ENCODE measurements around the gene CHRNB1.
A peak's percentile ranks its signal among the peaks of the same experiment; 100 is the strongest.

Gene CHRNB1

DNA sequence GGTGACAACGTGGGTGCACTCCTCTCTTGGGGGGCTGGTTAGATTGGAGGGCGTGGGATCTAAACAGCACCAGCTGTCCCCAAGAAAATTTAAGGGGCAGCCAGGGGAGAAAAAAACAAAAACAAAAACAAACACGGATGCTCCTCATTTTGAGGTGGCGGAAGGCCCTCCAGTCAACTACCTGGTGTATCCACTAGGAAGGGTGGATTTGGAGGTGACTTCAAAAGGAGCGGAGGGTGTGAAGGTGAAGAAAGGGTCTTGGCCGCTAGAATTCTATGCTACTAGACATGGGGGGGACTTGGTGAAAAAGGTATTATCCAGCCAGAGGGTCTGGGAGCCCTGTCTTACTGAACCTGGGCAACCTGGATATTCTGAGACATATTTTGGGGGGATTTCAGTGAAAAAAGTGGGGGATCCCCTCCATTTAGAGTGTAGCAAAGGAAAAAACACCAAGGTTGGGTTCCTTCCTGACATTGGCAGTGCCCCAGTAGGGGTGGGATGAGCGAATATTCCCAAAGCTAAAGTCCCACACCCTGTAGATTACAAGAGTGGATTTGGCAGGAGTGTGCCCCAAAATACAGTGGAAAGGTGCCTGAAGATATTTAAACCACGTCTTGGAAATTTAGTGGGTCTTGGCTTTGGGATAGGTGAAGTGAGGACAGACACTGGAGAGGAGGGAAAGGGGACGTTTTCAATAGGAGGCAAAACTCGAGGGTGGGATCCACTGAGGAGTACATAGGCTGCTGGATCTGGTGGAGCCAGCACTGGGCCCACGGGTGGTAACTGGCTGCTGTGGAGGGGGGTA lies 6.0 kb upstream of the CHRNB1 start:
- DNase-seq (ENCODE audit: low spot score), result no peak

DNA sequence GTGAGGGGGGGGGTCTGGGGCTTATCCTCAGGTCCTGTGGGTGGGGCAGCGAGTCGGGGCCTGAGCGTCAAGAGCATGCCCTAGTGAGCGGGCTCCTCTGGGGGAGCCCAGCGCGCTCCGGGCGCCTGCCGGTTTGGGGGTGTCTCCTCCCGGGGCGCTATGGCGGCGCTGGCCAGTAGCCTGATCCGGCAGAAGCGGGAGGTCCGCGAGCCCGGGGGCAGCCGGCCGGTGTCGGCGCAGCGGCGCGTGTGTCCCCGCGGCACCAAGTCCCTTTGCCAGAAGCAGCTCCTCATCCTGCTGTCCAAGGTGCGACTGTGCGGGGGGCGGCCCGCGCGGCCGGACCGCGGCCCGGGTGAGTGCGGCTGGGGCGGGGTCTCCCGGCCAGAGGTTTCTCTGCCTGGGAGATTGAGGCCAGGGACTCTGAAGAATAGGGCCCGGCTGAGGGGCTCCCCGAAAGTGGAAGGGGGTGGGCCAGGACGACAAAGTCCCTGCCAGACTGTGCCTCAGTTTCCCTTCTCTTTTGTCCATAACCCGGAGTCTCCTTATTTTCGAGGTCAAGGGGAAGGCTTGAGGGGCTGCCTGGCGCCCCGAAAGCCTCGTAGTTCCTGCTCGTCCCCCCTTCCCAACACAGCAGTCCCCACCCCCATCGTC lies 5.3 kb upstream of the CHRNB1 start, which contains the start of gene FGF11:
FGF11 (plus strand) TSS at position 51 of the 651 bp plus-strand sequence; CDS start at position 160, 109 bp downstream.
- no peak for DNase-seq (ENCODE audit: low spot score)

DNA sequence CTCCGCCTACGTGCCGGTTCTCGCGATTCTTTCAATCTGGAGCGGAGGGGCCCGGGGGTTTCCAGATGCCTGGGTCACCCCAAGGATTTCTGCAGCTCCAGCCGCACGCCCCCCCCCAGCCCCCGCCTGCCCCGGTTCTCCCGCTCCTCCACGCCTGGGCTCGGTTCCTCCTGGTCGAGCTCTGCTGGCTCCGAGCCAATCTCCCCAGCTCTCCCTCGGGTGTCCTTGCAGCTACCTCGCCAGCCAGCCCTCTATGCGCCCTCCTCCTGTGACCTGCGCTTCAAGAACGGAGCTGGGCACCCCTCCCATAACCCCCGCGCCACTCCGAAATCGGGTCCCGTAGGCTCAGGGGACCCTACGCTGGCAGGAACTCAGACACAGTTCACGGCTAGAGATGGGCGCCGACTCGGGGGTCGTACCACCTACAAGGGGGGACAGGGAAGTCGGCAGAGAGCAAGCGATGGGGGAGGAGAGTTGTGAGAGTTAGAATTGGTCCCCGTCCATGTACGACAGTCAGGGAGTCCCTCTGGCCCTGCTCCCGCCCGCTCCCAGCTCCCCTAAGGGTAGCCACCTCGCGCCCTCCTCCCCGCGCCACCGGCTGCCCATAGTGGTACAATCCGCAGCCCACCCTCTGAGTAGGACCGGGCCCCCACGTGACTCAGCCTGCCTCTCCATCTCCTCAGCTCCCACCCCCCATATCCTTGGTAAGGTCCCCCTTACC lies 4.6 kb upstream of the CHRNB1 start:
- no peak for DNase-seq (ENCODE audit: low spot score)

DNA sequence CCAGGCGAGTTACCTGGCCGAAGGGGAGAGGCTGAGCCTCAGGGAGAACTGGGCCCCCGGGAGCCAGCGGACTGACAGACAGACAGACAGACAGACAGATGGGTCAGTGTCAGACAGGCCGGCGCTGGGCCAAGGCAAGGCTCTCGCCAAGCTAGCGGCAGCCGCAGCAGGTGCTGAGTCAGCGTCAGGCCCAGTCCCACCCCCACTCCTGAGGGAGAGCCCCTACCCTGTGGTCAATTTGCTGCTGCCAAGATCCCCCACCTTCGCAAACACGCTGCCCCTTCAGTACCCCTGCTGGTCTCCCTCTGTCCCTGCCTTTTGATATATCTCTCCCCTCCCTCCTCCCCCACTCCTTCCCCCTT lies 4.0 kb upstream of the CHRNB1 start:
- DNase-seq (ENCODE audit: low spot score), result peak; percentile 38

DNA sequence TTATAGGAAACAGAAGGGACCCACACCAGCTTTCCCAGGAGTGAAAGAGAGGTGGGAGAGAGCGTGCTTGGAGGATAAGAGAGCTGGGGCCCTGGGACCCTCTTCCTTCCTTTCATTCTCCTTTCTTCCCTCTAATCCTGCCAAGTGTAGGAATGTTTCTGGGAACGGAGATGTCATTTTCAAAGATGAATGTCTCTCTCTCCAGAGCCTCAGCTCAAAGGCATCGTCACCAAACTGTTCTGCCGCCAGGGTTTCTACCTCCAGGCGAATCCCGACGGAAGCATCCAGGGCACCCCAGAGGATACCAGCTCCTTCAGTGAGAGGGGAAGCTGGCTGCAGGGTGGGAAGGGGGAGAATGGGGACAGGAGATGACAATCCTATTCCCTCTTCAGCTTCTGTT lies 3.6 kb upstream of the CHRNB1 start:
- DNase-seq (ENCODE audit: low spot score), result no peak

DNA sequence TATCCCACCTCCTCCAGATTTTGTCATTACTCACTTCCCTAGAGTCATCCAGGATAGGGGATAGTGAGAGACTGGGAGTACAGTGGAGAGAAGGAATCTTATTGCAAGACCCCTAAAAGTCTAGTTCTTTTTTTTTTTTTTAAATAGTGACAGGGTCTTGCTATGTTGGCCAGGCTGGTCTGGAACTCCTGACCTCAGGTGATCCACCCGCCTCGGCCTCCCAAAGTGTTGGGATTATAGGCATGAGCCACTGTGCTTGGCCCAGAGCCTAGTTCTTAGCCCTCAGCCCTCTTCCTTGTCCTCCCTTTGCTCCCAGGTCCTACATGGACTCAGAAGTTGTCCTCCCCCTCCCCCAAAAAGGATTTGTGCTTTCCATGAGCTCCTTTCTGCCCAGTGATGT lies 2.7 kb upstream of the CHRNB1 start:
- DNase-seq (ENCODE audit: low spot score), result no peak

DNA sequence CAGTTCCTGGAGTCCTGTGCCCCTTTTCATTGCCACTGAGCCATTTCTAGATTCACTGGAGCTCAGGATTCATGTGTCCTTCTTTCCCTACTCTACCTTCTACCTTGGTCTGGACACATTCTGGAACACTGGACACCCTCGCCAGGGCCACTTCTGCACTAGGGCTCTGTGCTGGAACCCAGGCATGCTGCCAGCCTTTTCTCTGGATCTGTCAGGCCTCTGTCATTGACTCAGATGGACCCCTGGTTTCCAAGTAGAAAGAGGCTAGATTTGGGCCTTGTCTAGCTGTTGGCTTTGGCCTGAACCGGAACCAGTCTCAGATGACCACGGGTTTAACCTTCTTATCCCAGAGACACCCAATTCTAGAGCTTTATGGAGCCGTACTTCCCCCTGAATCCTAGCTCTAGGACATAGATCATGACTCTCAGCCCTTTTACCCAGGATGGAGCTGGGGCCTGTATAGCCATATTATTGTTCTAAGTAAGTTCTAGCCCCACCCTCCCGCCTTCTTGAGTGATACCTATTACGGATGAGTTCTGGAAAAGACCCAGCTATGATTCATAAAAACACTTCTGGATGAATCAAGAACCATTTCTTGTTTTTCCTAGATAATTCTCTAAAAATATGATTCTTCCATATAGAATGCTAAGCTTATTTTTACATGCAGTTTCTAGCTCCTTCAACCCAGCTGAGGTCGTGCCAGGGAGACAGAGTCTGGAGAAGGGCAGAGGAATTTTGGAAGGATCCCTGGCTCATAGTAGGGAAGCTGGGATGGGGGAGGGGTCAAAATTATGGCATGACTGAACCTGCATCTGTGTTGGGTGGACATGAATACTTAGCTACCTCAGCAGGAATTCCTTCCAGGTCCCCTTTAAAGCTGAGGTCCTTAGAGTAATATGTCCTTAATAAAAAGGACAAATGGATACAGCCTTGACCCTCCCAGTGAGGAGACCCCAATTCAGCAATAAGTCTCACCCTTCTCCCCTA lies 1.1 kb upstream of the CHRNB1 start:
- DNase-seq (ENCODE audit: low spot score), result no peak

DNA sequence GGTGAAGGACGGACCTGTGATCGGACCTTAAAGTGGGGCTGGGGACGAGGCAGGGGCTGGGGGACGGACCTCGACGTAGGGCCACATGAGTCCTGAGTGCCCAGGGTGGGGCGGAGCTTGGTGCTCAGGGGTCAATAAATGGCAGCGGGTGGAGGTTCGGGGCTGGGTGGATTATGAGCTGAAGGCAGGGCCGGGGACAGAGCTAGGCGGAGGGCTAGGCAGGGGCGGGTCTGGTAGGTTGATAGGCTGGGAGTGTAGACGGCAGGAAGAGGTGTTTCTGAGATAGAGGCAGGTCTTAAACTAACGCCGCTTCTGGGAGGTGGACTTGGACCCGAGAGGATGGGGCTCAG lies 733 bp downstream of the CHRNB1 start:
- no peak for DNase-seq (ENCODE audit: low spot score)

DNA sequence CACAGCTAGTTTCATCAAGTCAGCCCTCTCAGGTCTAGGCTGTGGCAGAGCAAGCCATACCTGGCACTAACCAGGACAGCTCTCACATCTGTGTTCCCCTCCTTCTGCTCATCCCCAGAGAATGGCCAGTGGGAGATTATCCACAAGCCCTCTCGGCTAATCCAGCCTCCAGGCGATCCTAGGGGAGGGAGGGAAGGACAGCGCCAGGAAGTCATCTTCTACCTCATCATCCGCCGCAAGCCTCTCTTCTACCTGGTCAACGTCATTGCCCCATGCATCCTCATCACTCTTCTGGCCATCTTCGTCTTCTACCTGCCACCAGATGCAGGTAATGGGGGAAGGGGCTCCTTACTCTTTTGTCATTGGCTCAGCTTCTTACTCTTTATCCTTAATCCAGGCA lies 3.6 kb downstream of the CHRNB1 start:
- DNase-seq (ENCODE audit: low spot score), result no peak

DNA sequence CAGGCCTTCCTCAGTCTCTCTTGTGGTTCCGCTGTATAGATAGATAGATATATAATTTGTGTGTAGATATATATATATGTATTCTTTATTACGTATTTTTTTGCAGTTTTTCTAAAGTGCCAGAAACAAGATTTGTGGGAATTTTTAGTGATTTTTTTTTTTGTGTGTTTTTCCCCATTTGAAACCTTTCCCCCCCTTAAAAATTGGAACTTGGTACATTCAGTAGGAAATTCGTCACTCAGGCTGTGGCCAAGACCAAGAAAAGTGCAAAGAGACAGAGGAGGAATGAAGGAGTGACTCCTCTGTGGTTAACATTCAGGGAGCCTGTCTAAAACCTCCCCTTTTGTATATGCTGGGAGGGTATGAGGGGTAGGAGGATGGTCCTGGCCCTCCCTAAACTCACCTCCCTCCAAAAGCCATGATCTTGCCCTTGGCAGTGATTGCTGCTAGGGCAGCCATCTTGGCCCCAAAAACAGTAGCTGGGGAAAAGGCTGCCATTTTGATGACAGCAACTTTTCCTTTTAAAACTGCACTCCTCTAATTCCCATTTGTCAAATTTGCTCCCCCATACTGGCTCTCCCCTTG lies 15.2 kb downstream of the CHRNB1 start:
- DNase-seq (ENCODE audit: low spot score), result no peak

DNA sequence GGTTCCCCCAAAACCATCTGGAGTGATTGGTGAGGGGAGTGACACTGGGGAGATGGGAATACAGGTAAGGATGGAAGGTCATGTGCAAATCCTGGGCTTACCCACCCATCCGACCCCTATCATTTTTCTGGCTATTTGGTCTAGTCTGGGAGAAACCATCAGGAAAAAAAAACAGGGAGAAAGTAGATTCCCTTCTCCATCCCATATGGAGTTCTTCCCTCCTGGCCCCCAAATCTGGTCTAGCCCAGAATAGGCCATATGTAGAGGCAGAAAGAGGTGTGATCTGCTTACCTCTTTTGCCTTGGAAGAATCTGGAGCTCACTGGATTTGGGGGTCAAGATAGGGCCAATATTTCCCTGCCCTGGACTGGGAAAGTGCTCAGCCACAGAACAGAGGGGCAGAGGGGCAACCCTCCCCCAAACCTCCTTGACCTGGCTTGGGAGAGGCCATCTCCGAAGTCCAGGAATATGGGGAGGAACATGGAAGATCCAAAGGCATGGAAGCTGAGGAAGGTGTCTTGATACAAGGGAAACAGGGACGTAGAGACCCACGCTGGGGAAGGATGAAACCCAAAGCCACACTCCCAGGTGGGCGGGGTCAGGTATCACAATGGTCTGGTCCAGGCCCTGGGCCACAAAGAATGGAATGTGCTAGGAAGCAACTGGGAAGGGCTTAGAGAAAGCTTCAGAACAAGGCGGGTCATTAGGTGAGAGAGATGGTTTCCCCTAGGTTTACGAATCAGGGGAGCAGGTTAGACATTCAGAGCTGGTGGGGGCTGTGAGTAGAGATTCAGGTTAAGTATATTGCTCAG lies 16.2 kb downstream of the CHRNB1 start:
- DNase-seq (ENCODE audit: low spot score), result no peak

DNA sequence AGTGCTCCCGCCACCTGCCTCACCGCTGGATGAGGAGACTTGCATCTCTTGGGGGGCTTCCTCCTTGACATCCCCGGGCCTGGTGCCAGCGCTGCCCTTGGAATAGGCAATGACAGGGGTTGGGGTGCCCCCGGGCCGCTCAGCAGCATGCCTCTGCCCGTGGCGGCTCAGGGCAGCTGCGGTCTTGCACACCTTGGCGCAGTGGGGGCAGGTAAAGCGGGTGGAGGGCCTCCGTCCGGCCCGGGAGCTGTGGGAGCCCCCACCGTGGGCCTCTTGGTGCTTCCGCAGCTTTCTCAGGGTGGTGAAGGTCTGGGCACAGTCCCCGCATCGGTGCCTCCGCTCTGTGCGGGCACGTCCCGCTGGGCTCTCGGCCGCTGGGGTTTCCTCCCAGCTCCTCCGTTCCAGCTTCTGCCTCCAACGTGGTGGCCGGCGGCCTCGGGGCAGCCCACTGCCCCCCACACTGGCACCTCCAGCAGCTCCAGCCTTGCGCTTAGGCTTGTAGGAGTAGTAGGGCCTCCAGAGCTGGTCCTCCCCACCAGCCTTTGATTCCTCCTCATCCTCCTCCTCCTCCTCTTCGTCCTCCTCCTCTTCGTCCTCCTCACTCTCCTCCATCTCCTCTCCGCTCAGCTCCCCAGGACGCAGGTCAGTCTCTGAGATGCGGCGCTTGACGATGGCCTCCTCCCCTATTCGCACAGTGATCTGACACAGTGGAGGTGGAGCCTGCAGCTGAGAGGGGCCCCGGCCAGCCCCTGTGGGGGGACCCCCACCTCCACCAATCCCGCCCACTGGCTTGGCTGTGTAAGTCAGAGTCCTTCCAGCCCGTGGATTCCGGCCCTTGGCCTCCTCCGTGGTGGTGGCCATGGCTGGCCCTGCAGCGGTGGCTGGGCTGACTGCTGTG lies 17.9 kb downstream of the CHRNB1 start:
- DNase-seq (ENCODE audit: low spot score), result no peak

DNA sequence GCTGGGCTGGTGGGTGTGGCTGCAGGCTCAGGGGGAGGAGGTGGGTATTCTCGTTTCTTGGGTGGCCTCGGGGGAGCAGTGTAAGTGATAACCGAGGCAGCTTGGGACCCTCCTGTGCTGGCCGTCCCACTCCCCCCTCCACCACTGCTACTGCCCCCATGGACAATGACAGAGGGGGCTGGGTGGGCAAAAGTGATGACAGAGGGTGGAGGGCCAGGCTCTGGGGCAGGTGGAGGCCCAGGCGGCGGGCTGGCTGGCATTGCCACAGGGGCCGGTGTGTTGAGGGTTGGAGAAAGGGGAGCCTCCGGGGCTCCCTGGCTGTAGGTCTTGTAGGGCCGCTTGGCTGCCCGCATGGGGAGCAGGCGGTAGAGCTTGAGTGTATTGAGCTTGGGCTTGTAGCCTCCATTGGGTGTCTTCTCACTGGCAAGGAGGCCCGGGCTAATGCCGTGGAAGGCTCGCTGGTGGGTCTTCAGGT lies 18.5 kb downstream of the CHRNB1 start:
- DNase-seq (ENCODE audit: low spot score), result no peak

DNA sequence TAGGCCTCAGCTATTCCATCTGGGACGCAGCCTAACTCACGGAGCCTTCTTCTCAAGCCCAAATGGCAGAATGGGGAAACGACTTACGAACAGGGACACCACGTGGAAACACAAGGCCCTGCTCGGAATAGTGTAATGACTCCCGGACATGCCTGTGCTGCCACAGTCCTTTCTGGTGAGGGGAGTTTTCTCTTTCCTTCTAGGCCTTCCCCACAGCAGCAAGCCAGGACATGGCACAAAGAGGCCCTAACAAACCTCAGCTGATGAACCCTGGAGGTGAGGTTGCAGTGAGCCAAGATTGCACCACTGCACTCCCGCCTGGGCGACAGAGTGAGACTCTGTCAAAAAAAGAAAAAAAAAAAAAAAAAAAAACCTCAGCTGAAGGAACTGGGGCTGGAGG lies 19.2 kb downstream of the CHRNB1 start:
- DNase-seq (ENCODE audit: low spot score), result no peak

DNA sequence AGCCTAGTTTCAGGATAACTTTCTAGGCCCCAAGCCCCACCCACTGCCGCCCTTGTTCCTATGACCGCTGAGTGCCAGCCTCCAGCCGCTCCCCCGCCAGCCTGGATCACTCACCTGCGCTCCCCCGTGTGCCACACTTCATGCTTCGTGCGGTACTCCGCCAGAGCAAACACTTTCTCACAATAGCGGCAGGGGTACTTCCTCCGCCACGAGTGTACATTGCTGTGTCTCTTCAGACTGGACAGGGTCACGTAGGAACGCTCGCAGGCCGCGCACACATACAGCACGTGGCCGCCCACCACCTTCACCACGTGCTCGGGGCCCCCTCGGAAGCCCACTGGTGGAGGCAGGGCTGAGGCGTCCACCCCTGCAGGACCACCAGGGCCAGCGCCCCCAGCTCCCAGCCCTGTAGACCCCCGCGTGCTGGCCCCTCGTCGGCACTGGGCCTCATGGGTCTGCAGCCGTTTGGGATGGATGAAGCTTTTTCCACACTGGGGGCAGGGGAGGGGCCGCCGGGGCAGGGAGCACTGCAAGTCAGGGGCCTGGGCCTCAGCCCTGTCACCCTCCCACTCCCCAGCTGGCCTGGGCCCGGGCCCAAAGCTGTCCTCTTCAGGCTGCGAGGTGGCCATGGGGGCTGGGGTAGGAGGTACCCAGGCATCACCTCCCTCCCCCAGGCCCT lies 20.9 kb downstream of the CHRNB1 start:
- no peak for DNase-seq (ENCODE audit: low spot score)

DNA sequence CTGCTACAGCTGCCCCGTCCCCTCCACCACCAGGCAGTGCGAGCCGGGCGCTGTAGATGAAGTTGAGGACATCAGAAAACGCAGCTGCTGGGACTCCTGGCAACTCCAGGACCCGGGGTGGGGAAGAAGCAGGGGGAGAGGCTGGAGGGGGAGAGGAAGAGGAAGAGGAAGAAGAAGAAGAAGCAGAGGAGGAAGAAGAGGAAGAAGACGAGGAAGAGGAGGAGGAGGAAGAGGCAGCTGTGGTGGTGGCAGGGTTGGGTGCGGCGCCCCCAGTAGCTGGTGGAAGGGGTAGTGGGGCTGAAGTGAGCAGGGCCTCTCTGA lies 21.4 kb downstream of the CHRNB1 start:
- DNase-seq (ENCODE audit: low spot score), result no peak

DNA sequence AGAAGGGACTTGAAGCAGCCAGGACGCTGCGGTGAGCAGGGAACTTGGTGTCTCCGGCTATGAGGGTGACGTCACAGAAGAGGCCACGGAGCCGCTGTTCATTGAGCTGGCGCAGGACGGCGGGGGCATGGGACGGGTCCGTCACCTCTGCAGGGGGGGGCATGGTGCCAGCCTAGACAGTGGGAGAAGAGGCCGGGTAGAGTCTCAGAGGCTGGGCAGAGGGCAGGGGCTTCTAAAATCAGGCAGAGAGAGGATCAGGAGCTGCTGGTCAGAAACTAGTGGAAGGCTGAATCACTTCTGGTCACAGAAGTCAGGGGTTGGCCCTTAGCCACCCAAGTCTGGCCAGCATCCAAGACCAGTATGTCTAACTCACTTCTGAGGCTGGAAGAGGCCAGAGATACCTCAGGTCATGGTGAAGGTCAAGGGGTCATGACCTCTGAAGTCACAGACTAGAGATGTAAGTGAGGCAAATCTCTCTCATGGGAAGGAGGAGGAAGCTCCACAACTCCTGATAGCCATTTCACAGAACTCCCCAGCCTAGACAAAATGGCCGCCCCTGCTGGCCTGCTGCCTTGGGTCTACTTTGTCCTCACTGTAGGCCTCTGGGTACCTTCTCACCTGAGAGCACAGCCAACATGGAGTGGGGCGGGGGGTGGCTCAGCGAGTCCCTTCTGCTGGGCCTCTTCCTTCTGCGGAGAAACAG lies 21.9 kb downstream of the CHRNB1 start:
- peak; percentile 31 for DNase-seq (ENCODE audit: low spot score)

DNA sequence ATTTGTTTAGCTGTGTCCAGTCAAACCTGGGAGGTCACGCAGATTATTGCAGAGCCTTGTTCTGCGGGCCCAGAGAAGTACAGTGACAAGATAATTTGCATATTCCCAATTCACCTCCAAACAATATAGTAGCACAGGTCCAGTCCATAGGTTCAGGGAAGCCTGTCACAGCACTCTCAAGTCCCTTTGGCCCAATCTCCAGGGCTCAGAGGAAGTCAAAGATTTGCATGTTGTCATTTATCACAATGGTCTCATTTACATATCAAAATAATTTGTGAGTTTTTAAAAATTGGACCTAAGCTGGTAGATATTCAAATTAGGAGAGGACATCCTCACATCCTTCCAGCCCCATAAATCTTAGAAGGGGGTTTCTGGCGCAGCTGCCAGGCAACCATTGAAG lies 22.6 kb downstream of the CHRNB1 start:
- DNase-seq (ENCODE audit: low spot score), result no peak
